ENCODE results near the gene C6orf132.

The C6orf132 gene

GRCh38 chr6:42135161-42135560, 7.3 kb downstream of the C6orf132 start:
- DNase-seq = no peak

- DNase-seq = no peak
Observed at GRCh38 chr6:42133926-42134325, 8.5 kb downstream of the C6orf132 start.

- DNase-seq = no peak
Observed at GRCh38 chr6:42131531-42131930, 10.9 kb downstream of the C6orf132 start.

GRCh38 chr6:42129360-42129676, 13.1 kb downstream of the C6orf132 start:
- no peak for DNase-seq

- no peak for DNase-seq
Observed at GRCh38 chr6:42128460-42129359, 13.7 kb downstream of the C6orf132 start.

GRCh38 chr6:42125663-42126062, 16.8 kb downstream of the C6orf132 start:
- no peak for DNase-seq

GRCh38 chr6:42125231-42125630, 17.2 kb downstream of the C6orf132 start:
- DNase-seq = peak; percentile 3

GRCh38 chr6:42124223-42124836, 18.1 kb downstream of the C6orf132 start:
- DNase-seq = no peak

- DNase-seq = no peak
Observed at GRCh38 chr6:42123379-42124103, 18.9 kb downstream of the C6orf132 start.

- DNase-seq = no peak
Observed at GRCh38 chr6:42120895-42121865, 21.2 kb downstream of the C6orf132 start.

- DNase-seq = no peak
Observed at GRCh38 chr6:42118162-42119001, 24.0 kb downstream of the C6orf132 start.

- no peak for DNase-seq
Observed at GRCh38 chr6:42117843-42118161, 24.6 kb downstream of the C6orf132 start.

- no peak for DNase-seq
Observed at GRCh38 chr6:42113936-42114636, 28.3 kb downstream of the C6orf132 start.

- no peak for DNase-seq
Observed at GRCh38 chr6:42112351-42112750, 30.1 kb downstream of the C6orf132 start.

- no peak for DNase-seq
Observed at GRCh38 chr6:42110683-42111082, 31.7 kb downstream of the C6orf132 start.

GRCh38 chr6:42108071-42108470, 34.3 kb downstream of the C6orf132 start:
- no peak for DNase-seq

GRCh38 chr6:42106112-42107023, 36.1 kb downstream of the C6orf132 start:
- no peak for DNase-seq

GRCh38 chr6:42105709-42106108, 36.7 kb downstream of the C6orf132 start:
- no peak for DNase-seq

- no peak for DNase-seq
Observed at GRCh38 chr6:42105156-42105648, 37.2 kb downstream of the C6orf132 start.

GRCh38 chr6:42104804-42105125, 37.7 kb downstream of the C6orf132 start:
- DNase-seq = no peak
